GM18907 (cell line): ENCODE measurements around the gene COQ5.
"Not testable (repeated sequence)": the region's sequence is repeated elsewhere in the genome, so short reads cannot be mapped to it uniquely, and the experiment has no call there.

Experiments used
- ATAC-seq: cut with Tn5 transposase; IDR thresholded peaks from one replicate; pipeline ENCODE4 v1.9.1; 2021; ENCODE audit warnings: mild to moderate bottlenecking, moderate library complexity; ENCODE audit not compliant: unreplicated experiment

The COQ5 gene

DNA sequence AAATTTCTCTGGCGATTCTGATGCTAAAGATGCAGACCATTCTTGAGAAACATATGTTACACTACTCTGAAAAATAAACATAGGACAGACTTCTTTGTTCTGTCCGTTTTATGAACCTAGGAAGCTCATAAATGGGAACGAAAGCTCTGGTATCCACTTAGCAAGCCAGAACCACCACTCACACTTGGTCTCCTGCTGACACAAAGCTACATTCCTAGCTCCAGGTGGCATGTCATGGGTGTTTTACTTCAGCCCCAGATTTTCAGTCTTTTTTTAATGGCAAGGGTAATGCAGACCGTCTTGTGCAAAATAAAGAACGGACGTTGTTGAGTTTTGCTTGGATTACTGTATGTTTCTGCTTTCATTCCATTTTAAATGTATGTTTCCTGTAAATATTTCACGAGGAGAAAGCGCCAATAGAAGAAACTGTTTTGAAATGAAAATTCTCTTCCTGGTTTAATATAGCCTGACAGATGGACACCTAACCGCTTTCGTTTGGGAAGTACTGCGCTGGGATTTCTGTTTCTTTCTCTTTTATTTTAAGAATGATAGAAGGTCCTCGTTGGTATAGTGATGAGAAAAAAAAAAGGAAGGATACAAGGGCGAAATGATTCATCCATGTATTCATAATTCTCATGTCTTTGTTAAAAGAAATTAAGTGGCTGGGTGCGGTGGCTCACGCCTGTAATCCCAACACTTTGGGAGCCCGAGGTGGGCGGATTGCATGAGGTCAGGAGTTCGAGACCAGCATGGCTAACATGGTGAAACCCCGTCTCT, 871 bp upstream of the COQ5 start:
- no peak for ATAC-seq

- ATAC-seq, result no peak
These were observed 6.4 kb downstream of the COQ5 start for GRCh38 chr12:120522568-120522967.

- not testable (repeated sequence) for ATAC-seq
These were observed 9.6 kb downstream of the COQ5 start for GRCh38 chr12:120519324-120519723.

DNA sequence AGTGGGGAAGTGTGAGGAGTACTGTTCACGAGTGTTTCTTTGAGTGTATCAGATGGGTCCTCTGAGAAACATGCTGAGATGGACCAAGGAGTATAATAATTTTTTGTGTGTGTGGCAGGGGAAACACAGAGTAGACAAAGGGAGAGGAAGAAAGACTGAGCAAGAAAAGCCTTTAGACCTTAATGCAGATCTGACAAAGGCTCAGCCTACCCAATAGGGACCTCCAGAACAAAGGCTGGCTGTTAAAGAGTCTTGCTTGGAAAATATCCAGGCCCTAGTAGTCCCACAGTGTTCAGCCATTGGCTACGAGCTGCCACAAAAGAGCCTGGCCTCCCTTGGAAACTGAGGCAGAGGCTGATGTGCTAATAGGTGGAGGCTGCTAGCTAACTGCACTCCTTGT, 13.5 kb downstream of the COQ5 start:
- no peak for ATAC-seq

GRCh38 chr12:120514002-120514401, 15.0 kb downstream of the COQ5 start:
- no peak for ATAC-seq

DNA sequence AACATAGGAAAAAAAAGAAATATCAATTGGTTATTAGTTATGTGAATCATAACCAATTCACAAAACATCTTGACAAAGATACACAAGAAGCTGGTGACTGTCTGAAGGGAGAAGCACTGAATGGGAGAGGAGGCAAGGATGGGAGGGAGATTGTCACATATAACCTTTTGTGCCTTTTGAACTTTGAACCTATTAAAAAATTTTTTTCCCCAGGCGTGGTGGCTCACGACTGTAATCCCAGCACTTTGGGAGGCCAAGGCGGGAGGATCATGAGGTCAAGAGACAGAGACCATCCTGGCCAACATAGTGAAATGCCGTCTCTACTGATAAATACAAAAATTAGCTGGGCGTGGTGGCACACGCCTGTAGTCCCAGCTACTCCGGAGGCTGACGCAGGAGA, 20.4 kb downstream of the COQ5 start:
- ATAC-seq, result no peak

- no peak for ATAC-seq
These were observed 24.4 kb downstream of the COQ5 start for GRCh38 chr12:120504587-120504986.

DNA sequence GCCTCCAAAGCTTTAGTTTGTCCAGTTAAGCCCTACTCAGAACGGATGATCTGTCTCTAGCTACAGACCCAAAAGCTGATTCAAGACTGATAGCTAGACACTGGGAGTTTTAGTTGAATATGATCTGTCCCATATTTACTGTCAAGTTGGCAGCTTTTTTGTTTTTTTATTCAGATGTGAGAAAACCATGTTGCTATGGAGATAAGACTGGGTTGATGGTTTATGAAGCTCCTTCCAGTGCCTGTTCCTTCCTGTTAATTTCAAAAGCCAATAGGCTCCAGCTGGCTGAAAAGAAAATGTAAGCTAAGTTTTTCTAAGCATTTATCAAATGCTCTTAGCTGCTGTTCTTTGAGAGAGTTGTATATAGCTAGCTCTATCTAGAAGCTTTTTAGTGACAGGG, 28.4 kb downstream of the COQ5 start:
- ATAC-seq, result no peak

- ATAC-seq, result no peak
These were observed 30.0 kb downstream of the COQ5 start for GRCh38 chr12:120498870-120499515.

- ATAC-seq, result no peak
These were observed 31.3 kb downstream of the COQ5 start for GRCh38 chr12:120497524-120498150.

DNA sequence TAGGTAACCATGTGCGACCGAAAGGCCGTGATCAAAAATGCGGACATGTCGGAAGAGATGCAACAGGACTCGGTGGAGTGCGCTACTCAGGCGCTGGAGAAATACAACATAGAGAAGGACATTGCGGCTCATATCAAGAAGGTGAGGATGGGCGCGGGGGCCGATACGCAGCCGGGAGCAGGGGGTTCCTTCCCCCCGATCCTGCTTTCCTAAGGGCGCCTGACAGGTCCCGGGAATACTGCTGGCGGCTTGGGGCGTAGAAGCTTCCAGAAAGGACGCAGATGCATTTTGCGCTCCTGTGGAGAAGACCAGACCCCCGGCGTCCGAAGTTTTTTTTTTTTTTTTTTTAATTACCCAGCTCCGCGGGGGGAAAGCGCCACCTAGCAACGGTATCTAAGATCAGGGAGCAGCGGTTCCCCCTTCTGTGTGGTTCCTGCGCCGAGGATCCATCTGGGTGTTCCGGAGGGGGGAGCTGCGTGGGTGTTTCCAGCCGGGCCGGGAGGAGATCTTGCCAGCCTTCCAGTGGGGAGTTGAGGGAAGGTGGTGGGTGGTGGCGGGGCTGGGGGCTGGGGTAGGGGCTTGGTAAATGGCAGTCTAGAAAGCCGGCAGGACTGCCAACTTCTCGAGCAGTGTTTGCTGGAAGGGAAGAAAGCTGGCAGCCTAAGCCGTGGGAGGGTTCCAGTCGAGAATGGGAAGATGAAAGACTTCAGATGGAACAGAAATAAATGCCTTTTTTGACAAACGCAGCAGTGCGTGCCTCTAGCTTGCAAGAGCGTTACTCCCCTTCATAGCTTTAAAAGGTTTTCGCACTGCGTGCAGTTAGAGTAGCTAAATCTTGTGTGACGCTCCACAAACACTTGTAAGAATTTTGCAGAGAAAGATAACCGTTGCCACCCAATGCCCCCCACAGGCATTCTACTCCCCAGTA, 32.3 kb downstream of the COQ5 start:
- peak; percentile 30 for ATAC-seq

GRCh38 chr12:120495731-120496412, 33.1 kb downstream of the COQ5 start, which contains the start of gene DYNLL1:
Gene DYNLL1 (plus strand): TSS chr12:120496113. CDS start chr12:120496422, 309 bp downstream.
- ATAC-seq, result peak; percentile 94

GRCh38 chr12:120495186-120495730, 33.7 kb downstream of the COQ5 start:
- ATAC-seq, result no peak

- ATAC-seq, result no peak
These were observed 38.0 kb downstream of the COQ5 start for GRCh38 chr12:120490833-120491512.

DNA sequence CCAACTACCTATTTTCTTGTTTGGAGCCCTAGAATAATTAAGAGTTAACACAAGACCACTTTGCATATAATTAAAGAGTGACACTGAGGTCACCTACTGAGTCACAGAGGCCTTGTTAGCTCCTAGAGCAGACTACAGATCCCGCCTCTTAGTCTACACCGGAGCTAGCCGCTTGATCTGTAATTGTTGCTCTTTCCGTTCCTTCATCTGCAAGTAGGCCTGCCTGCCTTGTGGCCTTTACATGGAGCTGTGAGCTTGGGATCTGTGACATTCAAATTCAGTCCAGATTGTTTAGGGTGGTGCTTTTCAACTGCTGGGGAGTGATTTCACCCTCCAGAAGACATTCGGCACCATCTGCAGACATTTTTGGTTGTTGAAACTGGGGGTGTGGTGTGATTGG, 38.6 kb downstream of the COQ5 start:
- ATAC-seq, result no peak

DNA sequence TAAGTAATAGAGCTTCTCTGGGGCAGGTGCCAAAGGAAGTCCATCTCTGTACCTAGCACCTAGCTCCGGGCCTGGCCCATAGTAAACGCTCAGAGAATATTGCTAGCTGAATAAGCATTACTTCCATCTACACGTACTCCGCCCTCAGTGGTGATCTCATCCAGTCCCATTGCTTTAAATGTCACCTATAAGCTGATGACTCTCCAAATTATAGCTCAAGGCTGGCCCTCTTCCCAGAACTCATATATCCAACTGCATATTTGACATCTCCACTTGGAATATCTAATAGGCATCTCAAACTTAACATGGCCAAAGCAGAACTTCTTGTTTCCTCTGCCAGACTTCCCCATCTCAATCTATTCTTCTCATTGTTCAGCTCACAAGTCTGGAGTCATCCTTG, 39.9 kb downstream of the COQ5 start:
- no peak for ATAC-seq

DNA sequence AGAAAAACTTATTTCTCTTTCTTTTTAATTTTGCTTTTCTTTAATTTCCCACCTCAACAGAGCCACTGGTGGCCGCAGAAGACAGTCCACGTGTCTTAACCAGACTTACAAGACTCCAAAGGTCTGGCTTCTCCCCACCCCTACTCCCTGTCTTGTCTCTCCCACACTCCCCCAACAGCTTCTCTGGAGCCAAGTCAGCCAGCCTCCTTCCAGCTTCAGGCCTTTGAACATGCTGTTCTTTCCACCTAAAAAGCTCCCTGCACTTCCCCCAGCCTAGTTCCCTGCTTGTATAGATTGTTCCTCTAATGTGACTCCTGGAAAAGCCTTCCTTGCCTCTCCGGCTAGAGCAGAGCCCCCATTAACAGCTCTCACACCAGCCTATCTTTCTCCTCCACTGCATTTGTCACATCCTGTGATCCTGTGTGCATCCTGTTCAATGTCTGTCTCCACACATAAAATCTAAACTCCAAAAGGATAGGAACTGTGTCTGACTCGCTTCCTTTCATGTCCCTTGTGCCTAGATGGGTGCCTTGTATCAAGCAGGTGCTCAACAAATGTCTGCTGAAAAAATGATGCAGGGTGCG, 40.8 kb downstream of the COQ5 start:
- no peak for ATAC-seq

GRCh38 chr12:120487552-120487951, 41.4 kb downstream of the COQ5 start:
- ATAC-seq, result not testable (repeated sequence)
